IPS-NIHi7 (cell line): ENCODE data around the gene SOHLH2.

Experiments
- DNase-seq: peaks from one replicate; pipeline ENCODE4 v3.0.0; 2012; ENCODE audit warnings: mixed read lengths; ENCODE audit errors: extremely low spot score

The SOHLH2 gene

GRCh38 chr13:36188441-36188840 is 25.9 kb downstream of the SOHLH2 start:
- no peak for DNase-seq

- no peak for DNase-seq
These were observed 30.5 kb downstream of the SOHLH2 start for GRCh38 chr13:36183901-36184300.

- DNase-seq: no peak
These were observed 38.7 kb downstream of the SOHLH2 start for GRCh38 chr13:36175621-36176020.

GRCh38 chr13:36174923-36175322 is 39.4 kb downstream of the SOHLH2 start:
- DNase-seq: no peak

GRCh38 chr13:36173571-36174322 is 40.6 kb downstream of the SOHLH2 start:
- DNase-seq: no peak

- DNase-seq: no peak
These were observed 48.3 kb downstream of the SOHLH2 start for GRCh38 chr13:36166046-36166445.

DNA sequence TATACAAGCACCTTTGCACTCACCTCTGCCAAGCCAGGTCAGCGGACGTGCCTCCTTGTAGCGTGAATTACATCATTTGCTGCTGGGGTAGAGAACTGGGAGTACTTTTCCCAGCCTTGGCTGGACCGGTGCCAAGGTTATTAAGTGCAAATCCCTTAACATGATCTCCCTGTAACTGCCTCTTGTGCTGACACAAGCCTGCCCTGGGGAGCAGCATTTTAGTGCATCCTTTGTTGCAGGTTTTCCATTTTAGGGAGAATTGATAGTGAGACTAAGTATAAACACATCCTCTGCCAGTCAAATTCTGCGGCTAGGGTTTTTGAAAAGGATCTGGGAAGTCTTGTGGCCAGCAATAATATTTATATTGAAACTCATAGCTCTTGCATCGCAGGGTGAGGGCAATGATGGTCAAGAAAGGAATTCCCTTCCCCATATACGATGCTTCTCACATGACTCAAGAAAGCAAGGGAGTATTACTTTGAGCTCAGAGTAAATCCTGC is 50.5 kb downstream of the SOHLH2 start:
- DNase-seq: no peak

GRCh38 chr13:36163286-36163685 is 51.1 kb downstream of the SOHLH2 start:
- no peak for DNase-seq

- no peak for DNase-seq
These were observed 54.1 kb downstream of the SOHLH2 start for GRCh38 chr13:36160297-36160696.

DNA sequence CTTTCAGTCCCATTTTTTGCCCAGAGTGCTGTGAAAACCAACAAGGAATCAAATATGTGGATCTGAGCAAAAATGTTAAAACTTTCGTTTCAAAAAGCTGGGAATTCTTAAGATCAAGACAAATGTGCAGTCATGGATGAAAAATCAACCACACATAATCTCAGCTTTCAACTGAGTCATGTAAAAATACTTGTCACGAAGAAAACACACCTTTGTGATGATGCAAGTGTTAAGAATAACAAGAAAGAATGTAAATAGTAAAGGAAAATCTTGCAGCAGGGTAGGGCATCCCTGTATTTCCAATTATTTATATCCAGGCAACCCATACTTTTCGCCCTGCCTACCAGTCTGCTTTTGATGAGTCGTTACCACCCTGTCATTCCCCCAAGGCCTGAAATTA is 55.7 kb downstream of the SOHLH2 start:
- no peak for DNase-seq

GRCh38 chr13:36157480-36157879 is 56.9 kb downstream of the SOHLH2 start:
- no peak for DNase-seq

DNA sequence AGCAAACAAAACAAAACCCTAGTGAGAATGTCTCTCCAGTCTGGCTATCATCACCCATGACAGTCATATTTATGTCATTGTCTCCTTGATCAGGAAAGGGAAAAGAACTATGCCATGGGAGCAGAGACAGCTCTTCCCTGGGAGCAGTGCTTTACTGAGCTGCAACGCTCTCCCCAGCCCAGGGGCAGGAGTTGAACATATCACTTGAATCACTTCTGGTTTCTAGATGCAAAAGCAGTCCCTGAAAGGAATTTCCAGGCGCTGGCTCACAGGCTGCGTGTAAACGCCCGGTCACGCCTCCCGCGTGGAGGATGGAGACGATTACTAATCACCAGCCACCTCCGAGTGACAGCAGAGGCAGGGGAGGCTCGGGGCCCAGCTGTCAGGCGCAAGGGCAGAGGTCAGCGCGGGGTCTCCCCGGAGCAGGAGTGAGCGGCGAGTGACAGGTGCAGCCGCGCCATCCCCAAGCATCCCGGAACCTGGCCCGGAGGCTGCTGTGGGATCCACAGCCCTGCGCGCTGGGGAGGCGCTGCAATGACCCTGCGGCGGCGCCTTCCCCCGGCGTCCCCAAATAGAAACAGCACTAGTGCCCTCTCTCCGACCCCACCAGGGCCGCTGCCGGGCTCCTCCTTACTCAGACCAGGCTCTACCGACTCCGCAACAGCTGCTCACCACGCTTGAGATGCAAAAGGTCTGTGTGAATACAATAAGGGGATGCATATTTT is 59.6 kb downstream of the SOHLH2 start:
- DNase-seq: peak; percentile 60

GRCh38 chr13:36151591-36151990 is 62.8 kb downstream of the SOHLH2 start:
- DNase-seq: no peak

GRCh38 chr13:36148446-36148845 is 65.9 kb downstream of the SOHLH2 start:
- DNase-seq: no peak

- no peak for DNase-seq
These were observed 67.0 kb downstream of the SOHLH2 start for GRCh38 chr13:36147330-36147729.

DNA sequence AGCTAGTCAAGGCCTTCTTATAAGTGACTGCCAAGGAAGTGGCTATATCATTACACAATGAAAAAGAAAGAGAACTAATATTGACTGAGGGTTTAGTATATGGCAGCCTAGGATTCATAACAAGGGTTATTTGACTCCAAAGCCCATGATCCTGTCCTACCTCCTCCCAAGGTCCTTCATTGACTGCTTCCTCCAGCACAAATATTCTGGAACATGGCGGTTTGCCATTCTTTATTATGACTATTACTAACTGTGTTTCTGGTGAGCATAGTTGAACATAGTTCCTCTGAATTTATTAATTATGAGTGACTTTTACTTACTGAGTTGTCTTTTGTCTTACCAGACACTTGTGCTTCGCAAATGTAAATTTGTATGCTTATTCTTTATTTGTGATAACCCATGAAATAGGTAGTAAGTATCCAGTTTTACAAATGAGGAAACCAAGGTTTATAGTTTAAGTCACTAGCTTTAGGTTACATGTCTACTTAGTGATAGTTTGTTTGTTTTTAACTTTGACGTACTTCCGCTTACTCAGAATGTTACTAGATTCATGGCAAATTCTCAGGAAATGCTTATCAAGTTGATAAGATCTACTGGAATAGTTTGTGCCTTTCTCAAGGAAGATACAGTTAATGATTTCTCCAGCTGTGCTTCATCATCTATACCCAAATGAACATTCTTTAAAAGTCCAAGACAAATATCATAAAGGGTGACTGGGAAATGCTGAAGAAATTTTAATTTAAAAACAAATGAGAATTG is 67.7 kb downstream of the SOHLH2 start:
- DNase-seq: no peak

GRCh38 chr13:36143738-36144137 is 70.6 kb downstream of the SOHLH2 start:
- DNase-seq: no peak

GRCh38 chr13:36142735-36143134 is 71.6 kb downstream of the SOHLH2 start:
- no peak for DNase-seq

DNA sequence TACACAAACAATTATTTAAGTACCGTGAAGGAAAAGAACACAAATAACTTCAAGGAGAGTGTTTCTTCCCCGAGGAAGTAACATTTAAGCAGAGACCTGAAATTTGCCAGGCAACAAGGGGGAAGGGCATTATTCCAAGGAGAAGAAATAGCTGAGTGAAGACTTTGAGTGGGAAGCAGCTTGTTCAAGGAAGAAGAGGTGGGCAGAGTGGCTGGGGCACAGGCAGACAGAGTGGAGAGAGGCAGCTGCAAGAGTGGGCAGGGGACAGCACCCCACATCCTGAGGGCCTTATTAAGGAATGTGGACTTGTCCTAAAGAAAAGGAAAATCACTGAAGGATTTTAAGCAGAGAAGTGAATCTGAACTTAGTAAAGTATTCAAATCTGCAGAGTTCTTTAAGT is 78.5 kb downstream of the SOHLH2 start:
- DNase-seq: no peak

DNA sequence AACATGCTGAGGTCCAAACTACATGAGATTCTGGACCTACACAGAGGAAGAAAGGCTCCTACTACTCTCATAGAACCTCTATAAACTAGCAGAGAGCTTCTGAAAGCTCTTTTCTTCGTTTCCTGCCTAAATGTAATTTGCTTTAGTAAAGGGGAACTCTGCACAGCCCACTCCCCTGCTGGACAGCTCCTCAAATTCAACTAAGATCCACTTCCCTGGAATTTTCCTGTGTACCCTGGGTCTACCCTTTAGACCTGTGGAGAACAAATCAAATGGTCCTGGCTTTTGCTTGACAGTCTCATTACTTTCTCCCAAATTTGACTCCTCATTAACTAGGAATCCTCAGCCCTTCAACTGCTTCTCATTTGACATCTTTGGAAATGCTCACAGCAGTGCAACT is 79.7 kb downstream of the SOHLH2 start:
- DNase-seq: no peak

DNA sequence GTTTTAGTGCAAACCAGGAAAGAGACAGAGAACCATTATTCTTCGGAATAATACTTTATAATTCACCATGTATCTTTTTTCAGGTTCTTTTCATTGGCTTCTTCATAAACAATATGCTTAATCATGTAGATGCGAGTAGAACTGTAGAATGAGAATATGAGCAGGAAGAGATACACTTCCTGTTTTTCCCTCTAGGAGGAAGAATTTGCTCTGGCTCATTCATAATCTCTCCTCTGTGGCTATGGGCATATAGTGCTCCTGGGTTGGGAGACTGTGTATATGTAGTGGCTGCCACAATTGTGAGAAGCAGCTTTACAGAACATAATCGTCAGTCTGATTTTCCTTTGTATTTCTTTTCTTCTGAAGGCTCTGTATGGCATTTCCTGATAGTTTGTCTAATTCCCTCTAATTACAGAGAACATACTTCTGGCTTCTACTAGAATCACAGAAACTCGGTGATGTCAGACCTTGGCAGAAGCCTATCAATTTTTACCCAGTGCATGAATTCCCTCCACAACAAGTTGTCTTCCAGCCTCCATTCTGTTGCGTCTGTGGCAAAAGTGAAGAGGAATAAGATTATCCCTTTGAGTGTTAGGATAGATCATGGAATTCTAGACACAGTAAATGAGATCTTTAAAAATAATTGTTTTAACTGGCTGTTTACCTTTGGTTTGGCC is 80.3 kb downstream of the SOHLH2 start:
- DNase-seq: no peak

GRCh38 chr13:36132376-36132775 is 82.0 kb downstream of the SOHLH2 start:
- DNase-seq: no peak
